Colonic mucosa (tissue), 4 donors: ENCODE measurements around the gene MANEAL. TPM values are rescaled to one million over a fixed set of nuclear protein-coding genes. Genes with fewer than 3 reads are reported as not detected.

Source experiments
- DNase-seq: peaks from one replicate; pipeline ENCODE4 v3.0.0-alpha.2; 2020
- H3K27ac ChIP-seq: fragments of 200-600 bp; one replicate; pipeline ENCODE4 v1.8.0; 2021
- H3K27me3 ChIP-seq: fragments of 200-600 bp; one replicate; pipeline ENCODE4 v1.8.0; 2021
- H3K36me3 ChIP-seq: fragments of 200-600 bp; one replicate; pipeline ENCODE4 v1.8.0; 2021
- H3K4me1 ChIP-seq: fragments of 200-600 bp; one replicate; pipeline ENCODE4 v1.8.0; 2021; ENCODE audit warnings: mild to moderate bottlenecking
- H3K4me3 ChIP-seq: fragments of 200-600 bp; one replicate; pipeline ENCODE4 v1.8.0; 2021
- H3K9ac ChIP-seq, 2 donors: one replicate each; pipeline ENCODE4 v1.7.0; 2013; ENCODE audit warnings: control low read depth in 2 of 2, low read depth in 2 of 2, low read length in 2 of 2
- H3K9me3 ChIP-seq: fragments of 200-600 bp; one replicate; pipeline ENCODE4 v1.8.0; 2021
- intact Hi-C: fragments of 100-400 bp; cut with DNase I; formaldehyde crosslinking; loops from one replicate; pipeline ENCODE4 v1.14.1; 2022
- total RNA-seq, 2 donors: library from RNA; stranded (reverse); fragmentation: NEBNext Ultra II Directional in 1 of 2; extraction: Animal tissue kit (Norgen Biotek cat#: 25700) in 1 of 2; gene quantifications; one replicate each; pipeline ENCODE4 v1.2.1, GENCODE V29; 2021
- TF ChIP-seq, protein P1 (sequence below): fragments of 200-600 bp; IDR thresholded peaks from one replicate; pipeline ENCODE4 v1.8.0; 2022; ENCODE audit warnings: antibody characterized with exemption, mild to moderate bottlenecking
- donor health status: healthy.
- donor health status: DM: no; HTN: no; CAD: no.
- donor health status: DM: no; HTN: no; CAD: no.

MANEAL gene, protein sequence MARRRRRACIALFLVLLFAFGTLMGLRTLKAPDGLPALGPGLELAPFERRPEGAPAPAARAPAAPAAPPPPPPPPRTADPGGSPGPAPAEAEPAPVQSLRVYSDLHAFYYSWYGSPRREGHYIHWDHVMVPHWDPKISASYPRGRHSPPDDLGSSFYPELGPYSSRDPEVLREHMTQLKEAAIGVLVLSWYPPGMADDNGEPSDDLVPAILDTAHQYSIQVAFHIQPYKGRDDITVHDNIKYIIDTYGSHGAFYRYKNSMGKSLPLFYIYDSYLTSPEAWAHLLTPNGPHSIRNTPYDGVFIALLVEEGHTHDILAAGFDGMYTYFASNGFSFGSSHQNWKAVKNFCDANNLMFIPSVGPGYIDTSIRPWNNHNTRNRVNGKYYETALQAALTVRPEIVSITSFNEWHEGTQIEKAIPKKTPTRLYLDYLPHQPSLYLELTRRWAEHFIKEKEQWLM
- total RNA-seq, result 10 to 100 TPM in 1 of 2 donors, 1 to 10 TPM in 1; 6.6 to 18.2 TPM

GRCh38 chr1:37793773-37794371, at the start of gene MANEAL:
MANEAL (plus strand) TSS chr1:37793847; CDS start chr1:37794183, 336 bp downstream.
- peak; percentile 44 for DNase-seq
- TF ChIP-seq, protein P1, sequence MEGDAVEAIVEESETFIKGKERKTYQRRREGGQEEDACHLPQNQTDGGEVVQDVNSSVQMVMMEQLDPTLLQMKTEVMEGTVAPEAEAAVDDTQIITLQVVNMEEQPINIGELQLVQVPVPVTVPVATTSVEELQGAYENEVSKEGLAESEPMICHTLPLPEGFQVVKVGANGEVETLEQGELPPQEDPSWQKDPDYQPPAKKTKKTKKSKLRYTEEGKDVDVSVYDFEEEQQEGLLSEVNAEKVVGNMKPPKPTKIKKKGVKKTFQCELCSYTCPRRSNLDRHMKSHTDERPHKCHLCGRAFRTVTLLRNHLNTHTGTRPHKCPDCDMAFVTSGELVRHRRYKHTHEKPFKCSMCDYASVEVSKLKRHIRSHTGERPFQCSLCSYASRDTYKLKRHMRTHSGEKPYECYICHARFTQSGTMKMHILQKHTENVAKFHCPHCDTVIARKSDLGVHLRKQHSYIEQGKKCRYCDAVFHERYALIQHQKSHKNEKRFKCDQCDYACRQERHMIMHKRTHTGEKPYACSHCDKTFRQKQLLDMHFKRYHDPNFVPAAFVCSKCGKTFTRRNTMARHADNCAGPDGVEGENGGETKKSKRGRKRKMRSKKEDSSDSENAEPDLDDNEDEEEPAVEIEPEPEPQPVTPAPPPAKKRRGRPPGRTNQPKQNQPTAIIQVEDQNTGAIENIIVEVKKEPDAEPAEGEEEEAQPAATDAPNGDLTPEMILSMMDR, result no peak
- Histone ChIP-seq H3K4me1 (peaks cover 8% of the 10 kb centered on the region), H3K36me3 (no peaks in the 10 kb centered on the region), H3K4me3 (peak within 1 kb of the TSS; percentile 50), H3K9me3 (no peaks in the 10 kb centered on the region), H3K27me3 (no peaks in the 10 kb centered on the region), H3K9ac (peak within 1 kb of the TSS in 1 of 2 donors; percentile 32), H3K27ac (no peak within 1 kb of the TSS)
- intact Hi-C loops, result no loop called here

GRCh38 chr1:37746806-37747205, 46.8 kb upstream of the MANEAL start:
- H3K27ac ChIP-seq, result no peak overlapping the region
- no peaks in the 10 kb centered on the region for H3K36me3 ChIP-seq
- H3K4me1 ChIP-seq, result no peaks in the 10 kb centered on the region
- H3K4me3 ChIP-seq, result no peak overlapping the region
- H3K27me3 ChIP-seq, result no peaks in the 10 kb centered on the region
- DNase-seq, result no peak
- TF ChIP-seq, protein P1, result no peak
- H3K9ac ChIP-seq, result no peak overlapping the region
- intact Hi-C loops, result no loop called here
- H3K9me3 ChIP-seq, result no peaks in the 10 kb centered on the region

- no peak overlapping the region for H3K4me3 ChIP-seq
- H3K4me1 ChIP-seq, result no peaks in the 10 kb centered on the region
- intact Hi-C loops, result no loop called here
- TF ChIP-seq, protein P1, result no peak
- no peak overlapping the region for H3K27ac ChIP-seq
- no peaks in the 10 kb centered on the region for H3K9me3 ChIP-seq
- H3K36me3 ChIP-seq, result no peaks in the 10 kb centered on the region
- no peak for DNase-seq
- no peak overlapping the region for H3K9ac ChIP-seq
- peaks cover 3% of the 10 kb centered on the region for H3K27me3 ChIP-seq
Observed at GRCh38 chr1:37748565-37748964, 45.1 kb upstream of the MANEAL start.

DNA sequence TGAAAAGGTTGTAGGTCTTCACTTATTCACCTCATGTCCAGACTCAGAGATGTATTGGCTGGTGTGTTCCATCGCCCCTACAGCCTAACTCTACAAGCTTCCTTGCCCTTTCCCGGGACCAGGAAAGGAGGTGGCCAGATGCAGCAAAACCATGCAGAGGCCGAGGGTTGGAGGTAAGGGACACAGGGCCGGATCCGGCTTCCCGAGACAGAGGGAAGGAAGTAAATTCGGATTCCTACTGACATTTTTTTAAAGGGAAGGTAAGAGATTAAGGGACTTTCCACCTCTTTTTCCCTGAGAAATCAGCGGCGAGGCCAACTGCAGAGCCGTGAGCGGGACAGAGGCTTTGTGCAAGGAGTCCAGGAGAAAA, 41.4 kb upstream of the MANEAL start:
- Histone ChIP-seq H3K9ac (peak overlapping the region in 1 of 2 donors; percentile 63), H3K9me3 (no peaks in the 10 kb centered on the region), H3K4me3 (peak overlapping the region; percentile 44), H3K27me3 (peaks cover 9% of the 10 kb centered on the region), H3K4me1 (no peaks in the 10 kb centered on the region), H3K27ac (peak overlapping the region; percentile 32), H3K36me3 (no peaks in the 10 kb centered on the region)
- no peak for DNase-seq
- intact Hi-C loops, result no loop called here
- TF ChIP-seq, protein P1, result no peak

GRCh38 chr1:37752583-37753471, 40.8 kb upstream of the MANEAL start:
- TF ChIP-seq, protein P1, result no peak
- H3K4me1 ChIP-seq, result no peaks in the 10 kb centered on the region
- H3K27me3 ChIP-seq, result peaks cover 9% of the 10 kb centered on the region
- intact Hi-C loops, result no loop called here
- H3K4me3 ChIP-seq, result peak overlapping the region; percentile 44
- peak; percentile 50 for DNase-seq
- peak overlapping the region; percentile 32 for H3K27ac ChIP-seq
- no peaks in the 10 kb centered on the region for H3K36me3 ChIP-seq
- no peaks in the 10 kb centered on the region for H3K9me3 ChIP-seq
- peak overlapping the region in 1 of 2 donors; percentile 63 for H3K9ac ChIP-seq
